H1 (cell line): Measurements from ENCODE around the gene HNRNPH2.

ENCODE experiments used
- ATF3 ChIP-seq: IDR thresholded peaks from 2 replicates; pipeline ENCODE4 v1.6.1; 2011; ENCODE audit warnings: low read depth, mild to moderate bottlenecking, low read length; ENCODE audit not compliant: insufficient read depth
- CEBPB ChIP-seq: IDR thresholded peaks from 2 replicates; pipeline ENCODE4 v1.6.1; 2012; ENCODE audit warnings: low read depth, low read length
- CTCF ChIP-seq, 3 experiments: IDR thresholded peaks; 1 replicate in 2 of 3; 2 replicates in 1 of 3; pipeline versions ENCODE4 v1.5.1 to v1.6.1; 2011; ENCODE audit warnings: low read length in 3 of 3, mild to moderate bottlenecking in 3 of 3, inconsistent platforms in 2 of 3, low read depth in 1 of 3, moderate library complexity in 1 of 3; ENCODE audit not compliant: insufficient read depth in 1 of 3; ENCODE audit errors: control extremely low read depth in 1 of 3
- EZH2 ChIP-seq: fragments of 200-600 bp; sonication (generic); IDR thresholded peaks from 2 replicates; pipeline ENCODE4 v1.7.1; 2012; ENCODE audit warnings: low read depth, mild to moderate bottlenecking, moderate library complexity, low read length, inconsistent platforms; ENCODE audit not compliant: severe bottlenecking
- FOSL1 ChIP-seq: IDR thresholded peaks from 2 replicates; pipeline ENCODE4 v1.6.1; 2011; ENCODE audit warnings: mild to moderate bottlenecking, low read depth, low read length, moderate library complexity; ENCODE audit not compliant: insufficient read depth
- GTF2F1 ChIP-seq: IDR thresholded peaks from 2 replicates; pipeline ENCODE4 v1.6.1; 2012; ENCODE audit warnings: low read depth, low read length, improper control_type of control experiment, borderline replicate concordance
- HDAC6 ChIP-seq: IDR thresholded peaks from one replicate; pipeline ENCODE4 v1.7.1; 2012; ENCODE audit warnings: low read depth, mild to moderate bottlenecking, inconsistent platforms, low read length, moderate library complexity
- RAD21 ChIP-seq, 2 experiments: IDR thresholded peaks in 1 of 2; conservative IDR thresholded peaks in 1 of 2; 2 replicates each; pipeline ENCODE4 v1.6.1; 2011; ENCODE audit warnings: low read depth in 2 of 2, low read length in 2 of 2, improper control_type of control experiment in 1 of 2, inconsistent platforms in 1 of 2, mild to moderate bottlenecking in 1 of 2, moderate library complexity in 1 of 2
- SIRT6 ChIP-seq: IDR thresholded peaks from one replicate; pipeline ENCODE4 v1.7.1; 2012; ENCODE audit warnings: low read length, inconsistent platforms
- SP1 ChIP-seq: IDR thresholded peaks from 2 replicates; pipeline ENCODE4 v1.6.1; 2011; ENCODE audit warnings: low read depth, low read length
- TBP ChIP-seq: IDR thresholded peaks from 2 replicates; pipeline ENCODE4 v1.6.1; 2011; ENCODE audit warnings: low read depth, low read length, improper control_type of control experiment
- YY1 ChIP-seq: IDR thresholded peaks from 2 replicates; pipeline ENCODE4 v1.6.1; 2011; ENCODE audit warnings: low read depth, mild to moderate bottlenecking, low read length

GRCh38 chrX:101383679-101384205, 24.3 kb upstream of the HNRNPH2 start:
- TF ChIP-seq EZH2 (no peak), TBP (no peak), CEBPB (no peak), GTF2F1 (no peak), SIRT6 (no peak), CTCF (IDR thresholded peaks at IDR 0.05; ENCODE audit: control extremely low read depth in 1 of 3, insufficient read depth in 1 of 3, low read depth in 1 of 3, low read length in 3 of 3) (no peak), SP1 (no peak), YY1 (no peak), ATF3 (no peak), RAD21 (IDR thresholded peaks at IDR 0.05 in 1 of 2, conservative IDR thresholded peaks at IDR 0.05 in 1 of 2; ENCODE audit: low read depth in 2 of 2, low read length in 2 of 2) (no peak), HDAC6 (no peak), FOSL1 (no peak)
